ENCODE results near the gene FAM204A.

The FAM204A gene

GRCh38 chr10:118251791-118252190, 90.3 kb downstream of the FAM204A start:
- DNase-seq (ENCODE audit: low read depth in 4 of 4, low spot score in 1 of 4), result no peak

- no peak for DNase-seq (ENCODE audit: low read depth in 4 of 4, low spot score in 1 of 4)
Observed at GRCh38 chr10:118249714-118250113, 92.4 kb downstream of the FAM204A start.
